Loucy (cell line): ENCODE results near the gene GCNT2.

Experiments used
- H2AFZ ChIP-seq: fragments of 200-600 bp; sonication (generic); 2 replicates; pipeline ENCODE4 v1.6.0; 2016; ENCODE audit warnings: antibody characterized with exemption, mild to moderate bottlenecking, low read length, moderate library complexity
- H3F3A ChIP-seq: fragments of 200-600 bp; 2 replicates; pipeline ENCODE4 v1.6.0; 2016; ENCODE audit warnings: antibody characterized with exemption, low read depth, mild to moderate bottlenecking
- H3K27me3 ChIP-seq: fragments of 200-600 bp; sonication (generic); 2 replicates; pipeline ENCODE4 v1.6.1; 2014; ENCODE audit warnings: low read length, mild to moderate bottlenecking; ENCODE audit not compliant: insufficient read depth, poor library complexity, severe bottlenecking
- H3K36me3 ChIP-seq: fragments of 200-600 bp; sonication (generic); 2 replicates; pipeline ENCODE4 v1.6.1; 2016; ENCODE audit warnings: low read length; ENCODE audit not compliant: insufficient read depth
- H3K4me1 ChIP-seq: fragments of 200-600 bp; sonication (generic); 2 replicates; pipeline ENCODE4 v1.5.1; 2014; ENCODE audit warnings: low read length, mild to moderate bottlenecking; ENCODE audit not compliant: insufficient read depth, poor library complexity, severe bottlenecking
- H3K4me2 ChIP-seq: fragments of 200-600 bp; sonication (generic); 2 replicates; pipeline ENCODE4 v1.6.0; 2014; ENCODE audit warnings: antibody characterized with exemption, low read length, low read depth, mild to moderate bottlenecking; ENCODE audit not compliant: poor library complexity, severe bottlenecking
- H3K4me3 ChIP-seq: fragments of 200-600 bp; sonication (generic); 2 replicates; pipeline ENCODE4 v1.5.1; 2014; ENCODE audit warnings: low read length, mild to moderate bottlenecking, mixed read lengths; ENCODE audit not compliant: poor library complexity, severe bottlenecking
- H3K79me2 ChIP-seq: fragments of 200-600 bp; sonication (generic); 2 replicates; pipeline ENCODE4 v1.6.1; 2014; ENCODE audit warnings: low read length; ENCODE audit not compliant: insufficient read depth
- H3K9ac ChIP-seq: fragments of 200-600 bp; sonication (generic); 2 replicates; pipeline ENCODE4 v1.6.0; 2014; ENCODE audit warnings: mild to moderate bottlenecking, low read depth, low read length, moderate library complexity; ENCODE audit not compliant: poor library complexity, severe bottlenecking
- H3K9me2 ChIP-seq: fragments of 200-600 bp; sonication (generic); replicated peaks from 2 replicates; pipeline ENCODE4 v1.6.1; 2016; ENCODE audit warnings: low read depth, low read length, mixed read lengths
- H3K9me3 ChIP-seq: fragments of 200-600 bp; sonication (generic); 2 replicates; pipeline ENCODE4 v1.6.1; 2014; ENCODE audit warnings: mild to moderate bottlenecking, antibody characterized with exemption, low read length, low read depth; ENCODE audit not compliant: insufficient read depth
- H4K20me1 ChIP-seq: fragments of 200-600 bp; sonication (generic); 2 replicates; pipeline ENCODE4 v1.6.0; 2014; ENCODE audit warnings: antibody characterized with exemption, low read length, mild to moderate bottlenecking; ENCODE audit not compliant: insufficient read depth, poor library complexity, severe bottlenecking
- CTCF ChIP-seq: fragments of 200-600 bp; sonication (generic); conservative IDR thresholded peaks from 2 replicates; pipeline ENCODE4 v1.5.1; 2014; ENCODE audit warnings: mild to moderate bottlenecking, antibody characterized with exemption, low read length
- EZH2phosphoT487 ChIP-seq: fragments of 200-600 bp; IDR thresholded peaks from 2 replicates; pipeline ENCODE4 v1.6.1; 2018; ENCODE audit warnings: antibody characterized with exemption, mild to moderate bottlenecking, moderate library complexity, borderline replicate concordance

The GCNT2 gene

GRCh38 chr6:10545482-10545881 lies 24.3 kb downstream of the GCNT2 start:
- Histone ChIP-seq H3F3A (0 out of 2 replicates have a peak, but pooled peaks cover 4% of the 10 kb centered on the region), H3K27me3 (no peaks in the 10 kb centered on the region), H3K9me3 (no peaks in the 10 kb centered on the region), H3K9ac (no peak overlapping the region), H4K20me1 (no peaks in the 10 kb centered on the region), H3K4me2 (no peak overlapping the region), H3K36me3 (no peaks in the 10 kb centered on the region), H3K4me3 (no peak overlapping the region), H3K9me2 (no peaks in the 10 kb centered on the region), H3K79me2 (peaks cover 14% of the 10 kb centered on the region; the same call in 1 of the 2 replicates), H3K4me1 (peaks cover 26% of the 10 kb centered on the region), H2AFZ (no peak overlapping the region)
- TF ChIP-seq CTCF (no peak), EZH2phosphoT487 (no peak)

GRCh38 chr6:10547809-10548208 lies 26.7 kb downstream of the GCNT2 start:
- no peak for TF ChIP-seq EZH2phosphoT487
- no peak for TF ChIP-seq CTCF
- no peak overlapping the region for H3K9ac ChIP-seq
- H3K4me1 ChIP-seq: peaks cover 6% of the 10 kb centered on the region
- no peak overlapping the region for H3K4me2 ChIP-seq
- peaks cover 9% of the 10 kb centered on the region; the same call in 1 of the 2 replicates for H3K79me2 ChIP-seq
- no peak overlapping the region for H2AFZ ChIP-seq
- H4K20me1 ChIP-seq: no peaks in the 10 kb centered on the region
- no peaks in the 10 kb centered on the region for H3K9me3 ChIP-seq
- no peak overlapping the region for H3K4me3 ChIP-seq
- H3K36me3 ChIP-seq: no peaks in the 10 kb centered on the region
- H3K27me3 ChIP-seq: no peaks in the 10 kb centered on the region
- H3F3A ChIP-seq: no peaks in the 10 kb centered on the region
- H3K9me2 ChIP-seq: no peaks in the 10 kb centered on the region

GRCh38 chr6:10550764-10551163 lies 29.6 kb downstream of the GCNT2 start:
- Histone ChIP-seq H2AFZ (no peak overlapping the region), H3K9me3 (no peaks in the 10 kb centered on the region), H3K4me2 (no peak overlapping the region), H3K27me3 (no peaks in the 10 kb centered on the region), H3K9ac (no peak overlapping the region), H3K9me2 (no peaks in the 10 kb centered on the region), H4K20me1 (no peaks in the 10 kb centered on the region), H3K36me3 (no peaks in the 10 kb centered on the region), H3K4me3 (no peak overlapping the region), H3K4me1 (no peaks in the 10 kb centered on the region), H3F3A (no peaks in the 10 kb centered on the region), H3K79me2 (0 out of 2 replicates have a peak, but pooled peaks cover 4% of the 10 kb centered on the region)
- no peak for TF ChIP-seq CTCF
- TF ChIP-seq EZH2phosphoT487: no peak
